Anterior cingulate cortex (tissue), 58 donors: ENCODE measurements around the gene MRPS2.
"Not testable (repeated sequence)": the region's sequence is repeated elsewhere in the genome, so short reads cannot be mapped to it uniquely, and the experiment has no call there.

ENCODE experiments used
- DNase-seq, 58 donors: peaks; one replicate each; lab custom pipeline; 2025; lab: John Stamatoyannopoulos, UW

Gene MRPS2

DNA sequence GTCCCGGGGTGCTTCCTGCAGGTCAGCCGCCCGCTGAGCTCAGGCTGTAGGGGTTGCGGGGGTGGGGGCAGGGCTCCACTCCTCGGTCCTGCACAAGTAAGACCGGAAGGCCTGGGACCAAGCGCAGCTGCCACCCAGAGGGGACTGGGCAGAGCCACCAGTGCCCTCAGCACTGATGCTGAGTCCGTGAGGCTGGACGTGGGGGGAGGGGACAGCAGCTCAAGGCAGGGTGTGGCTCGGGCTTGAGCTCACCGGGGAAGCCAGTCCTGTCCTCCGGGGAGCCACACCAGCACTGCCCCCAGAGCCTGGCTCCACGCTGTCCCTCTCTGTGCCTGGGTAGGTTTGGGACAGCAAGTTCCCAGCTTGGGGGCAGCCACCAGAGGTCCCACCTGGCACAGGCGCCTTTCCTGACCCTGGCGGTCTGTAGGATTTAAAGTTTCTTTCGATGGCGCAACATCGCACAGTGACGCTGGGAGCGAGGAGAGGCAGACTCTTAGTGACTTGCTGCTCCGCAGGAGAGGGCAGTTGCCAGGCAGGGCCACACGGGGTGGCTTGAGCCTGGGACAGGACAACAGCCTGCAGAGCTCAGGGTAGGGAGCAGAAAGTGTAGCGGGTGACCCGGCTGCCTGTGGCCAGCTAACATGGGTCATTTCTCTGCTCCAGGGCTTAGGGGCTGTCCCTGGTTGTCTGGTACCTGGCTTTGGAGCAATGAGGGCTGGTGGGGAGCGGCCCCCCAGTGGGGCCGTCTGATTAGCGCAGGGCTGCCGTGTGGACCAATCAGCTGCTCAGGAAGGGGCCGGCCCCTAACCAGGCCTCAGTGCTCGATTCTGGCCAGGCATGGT lies 26.5 kb downstream of the MRPS2 start:
- DNase-seq = no peak

GRCh38 chr9:135528842-135529435 lies 28.5 kb downstream of the MRPS2 start:
- not testable (repeated sequence) for DNase-seq

DNA sequence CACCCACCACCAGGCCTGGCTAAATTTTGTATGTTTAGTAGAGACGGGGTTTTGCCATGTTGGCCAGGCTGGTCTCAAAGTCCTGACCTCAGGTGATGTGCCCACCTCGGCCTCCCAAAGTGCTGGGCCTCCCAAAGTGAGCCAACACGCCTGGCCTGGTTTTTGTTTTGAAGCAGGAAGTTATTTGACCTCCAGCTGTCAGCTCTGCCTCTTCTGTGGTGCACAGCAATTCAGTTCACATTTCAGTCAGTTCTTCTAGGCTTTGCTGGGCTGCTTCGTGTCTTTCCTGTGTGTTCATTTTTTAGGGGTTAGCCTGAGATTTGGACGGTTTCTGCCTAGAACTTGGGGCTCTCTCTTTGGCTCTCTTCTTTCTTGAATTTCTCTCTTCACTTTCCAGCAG lies 29.7 kb downstream of the MRPS2 start:
- no peak for DNase-seq

- DNase-seq = no peak
Measured at GRCh38 chr9:135531096-135531495, 30.6 kb downstream of the MRPS2 start.

DNA sequence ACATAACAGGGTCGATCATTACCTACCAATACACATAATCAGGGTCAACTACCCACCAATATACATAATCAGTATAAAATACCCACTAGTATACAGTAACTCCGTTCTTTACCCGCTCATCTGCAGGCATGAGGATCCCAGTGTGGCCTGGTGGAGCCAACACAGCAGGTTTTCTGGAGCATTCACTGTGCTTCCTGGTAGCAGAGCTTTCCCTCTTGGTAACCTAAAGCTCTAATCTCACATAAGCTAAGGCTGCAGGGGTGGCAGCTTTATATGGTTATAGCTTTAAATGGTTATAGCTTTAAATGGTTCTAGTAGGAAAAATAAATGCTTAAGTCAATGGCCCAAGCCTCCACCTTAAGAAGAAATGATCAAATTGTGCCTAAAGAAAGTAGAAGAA lies 32.6 kb downstream of the MRPS2 start:
- peak in 1 of 58 donors; percentile 6 for DNase-seq

DNA sequence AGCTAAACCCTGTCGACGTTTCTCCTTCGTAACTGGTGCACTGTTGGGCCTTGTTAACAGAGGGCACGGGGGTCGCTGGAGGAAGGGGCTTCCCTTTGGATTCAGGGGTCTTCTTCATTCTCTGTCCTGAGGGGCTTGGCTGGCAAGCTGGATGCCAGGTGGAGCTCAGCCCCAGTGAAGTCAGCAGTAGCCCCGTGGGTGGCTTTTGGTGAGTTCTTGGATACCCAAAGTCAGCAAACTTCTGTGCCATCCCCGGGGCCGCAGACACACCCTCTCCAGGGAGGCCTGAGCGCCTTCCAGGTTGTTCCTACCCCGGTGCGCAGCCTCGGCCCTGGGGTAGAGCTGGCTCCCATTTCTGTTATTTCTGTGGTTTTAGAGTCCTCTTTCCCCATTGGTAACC lies 33.2 kb downstream of the MRPS2 start:
- no peak for DNase-seq

- not testable (repeated sequence) for DNase-seq
Measured at GRCh38 chr9:135534192-135534711, 33.8 kb downstream of the MRPS2 start.

DNA sequence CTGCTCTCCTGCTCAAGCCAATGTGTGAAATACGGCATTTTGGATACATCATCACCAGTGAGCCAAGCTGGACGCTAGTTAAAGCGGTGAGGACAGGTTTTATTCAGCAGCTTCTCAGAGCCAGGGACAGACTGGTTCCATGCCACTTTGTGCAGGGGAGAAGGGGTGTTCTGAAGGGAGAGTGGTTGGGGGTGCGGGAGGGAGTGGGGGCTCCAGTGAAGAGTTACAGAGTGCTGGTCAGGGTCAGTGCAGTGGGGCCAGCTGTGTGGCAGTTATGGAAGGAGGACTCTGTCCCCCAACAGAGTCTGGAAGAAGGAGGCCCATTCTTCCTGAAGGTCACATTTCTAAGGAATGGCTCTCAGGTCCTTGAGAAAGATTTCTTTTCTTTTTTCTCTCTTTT lies 34.3 kb downstream of the MRPS2 start:
- DNase-seq = not testable (repeated sequence)

GRCh38 chr9:135535631-135536030 lies 35.1 kb downstream of the MRPS2 start:
- DNase-seq = not testable (repeated sequence)

DNA sequence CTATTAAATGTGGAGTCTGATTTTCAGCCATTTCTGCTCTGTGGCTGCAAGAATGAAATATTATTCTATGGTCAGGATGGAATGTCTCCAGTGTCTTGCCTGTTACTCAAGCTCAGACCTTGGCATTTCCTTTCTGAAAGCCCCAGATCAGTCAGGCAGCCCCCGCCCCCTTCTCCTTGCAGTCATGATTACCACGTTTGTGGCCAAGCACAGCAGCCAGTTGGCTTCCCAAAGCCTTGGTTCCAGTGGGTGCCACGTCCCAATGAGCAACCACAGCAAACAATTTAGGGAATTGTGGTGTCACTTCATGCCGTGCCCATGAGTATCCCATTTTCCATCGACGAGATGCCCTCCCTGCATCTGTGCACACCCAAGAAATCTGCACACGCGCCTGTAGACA lies 35.7 kb downstream of the MRPS2 start:
- no peak for DNase-seq

DNA sequence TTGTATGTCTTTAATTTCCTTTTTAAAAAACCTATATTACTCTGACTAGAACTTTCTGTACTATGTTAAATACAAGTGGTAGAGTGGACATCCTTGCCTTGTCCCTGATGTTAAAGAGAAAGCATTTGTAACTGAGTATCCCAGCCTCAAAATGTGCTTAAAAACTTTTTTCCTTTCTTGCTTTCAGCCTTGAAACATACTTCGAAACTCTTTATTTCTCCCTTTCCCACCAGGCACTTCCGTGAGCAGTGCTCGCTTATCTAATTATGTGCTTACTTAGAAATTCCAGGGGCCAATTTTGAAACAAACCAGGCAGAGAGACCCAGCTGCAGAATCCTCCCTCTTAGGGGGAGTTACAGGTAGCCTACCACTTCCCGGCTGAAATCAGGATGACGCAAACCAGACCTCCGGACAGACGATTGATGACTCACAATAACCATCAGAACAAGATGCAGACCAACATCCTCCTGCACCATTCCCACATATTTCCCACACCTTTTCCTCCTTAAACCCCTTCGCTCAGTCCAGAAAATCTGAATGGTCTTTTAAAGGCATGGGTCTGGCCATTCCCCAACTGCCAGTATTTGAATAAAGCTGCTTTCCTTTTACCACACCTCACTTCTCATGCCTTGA lies 42.9 kb downstream of the MRPS2 start:
- DNase-seq = not testable (repeated sequence)

DNA sequence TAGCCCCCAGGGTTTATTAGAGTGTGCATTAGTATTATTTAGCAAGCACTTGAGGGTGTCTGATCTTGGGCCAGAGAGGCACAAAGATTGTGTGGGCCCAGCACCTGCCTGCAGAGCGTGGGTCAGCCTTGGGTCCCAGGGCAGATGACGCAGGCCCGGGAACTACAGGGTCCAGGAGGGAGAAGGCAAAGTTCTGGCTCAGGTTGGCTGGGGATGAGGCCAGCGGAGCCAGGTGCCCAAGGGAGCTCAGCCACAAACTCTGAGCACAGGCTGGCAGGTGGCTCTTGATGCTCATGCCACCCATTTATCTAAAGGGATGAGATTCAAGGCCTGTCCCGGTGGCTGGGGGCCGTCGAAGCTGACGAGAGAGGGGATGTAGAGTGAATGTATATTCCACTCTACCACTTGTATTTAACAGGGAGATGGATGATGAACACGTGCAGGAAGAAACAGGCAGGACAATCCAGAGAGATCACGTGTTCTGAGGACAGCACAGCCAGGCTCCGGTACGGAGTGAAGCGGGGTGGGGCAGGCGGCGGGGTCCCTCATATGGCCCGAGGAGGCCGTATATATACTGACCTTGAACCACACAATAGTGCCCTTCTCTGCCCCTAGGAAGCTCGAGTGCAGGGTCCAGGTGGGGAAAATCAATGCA lies 44.6 kb downstream of the MRPS2 start:
- no peak for DNase-seq

DNA sequence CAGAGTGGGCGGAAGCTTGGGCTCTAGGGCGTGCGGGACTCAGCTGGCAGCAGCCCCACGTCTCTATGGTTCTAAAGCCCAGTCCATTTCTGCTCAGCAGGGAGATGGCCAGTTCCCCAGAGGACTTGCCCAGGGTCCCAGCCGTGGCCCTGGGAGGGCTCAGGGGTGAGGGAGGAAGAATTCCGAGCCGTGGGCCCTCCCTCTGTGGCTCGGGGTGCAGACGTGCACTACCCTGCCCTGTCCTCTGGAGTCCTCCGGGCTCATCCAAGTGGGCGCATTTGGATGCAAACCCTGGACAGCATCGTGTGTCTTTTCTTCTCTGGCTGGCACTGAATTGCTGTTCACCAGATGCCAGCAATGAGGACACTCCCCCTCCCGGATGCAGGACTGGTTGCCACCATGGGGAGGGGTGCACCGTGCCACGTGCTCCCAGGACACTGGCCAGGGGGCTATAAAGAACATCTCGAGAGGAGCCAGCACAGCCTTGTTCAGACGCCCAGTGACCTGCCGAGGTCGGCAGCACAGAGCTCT lies 45.2 kb downstream of the MRPS2 start, which contains the start of gene OBP2A:
Gene OBP2A (plus strand): TSS at position 481 of the 531 bp plus-strand sequence. CDS start 55 bp downstream, outside the sequence.
- not testable (repeated sequence) for DNase-seq

DNA sequence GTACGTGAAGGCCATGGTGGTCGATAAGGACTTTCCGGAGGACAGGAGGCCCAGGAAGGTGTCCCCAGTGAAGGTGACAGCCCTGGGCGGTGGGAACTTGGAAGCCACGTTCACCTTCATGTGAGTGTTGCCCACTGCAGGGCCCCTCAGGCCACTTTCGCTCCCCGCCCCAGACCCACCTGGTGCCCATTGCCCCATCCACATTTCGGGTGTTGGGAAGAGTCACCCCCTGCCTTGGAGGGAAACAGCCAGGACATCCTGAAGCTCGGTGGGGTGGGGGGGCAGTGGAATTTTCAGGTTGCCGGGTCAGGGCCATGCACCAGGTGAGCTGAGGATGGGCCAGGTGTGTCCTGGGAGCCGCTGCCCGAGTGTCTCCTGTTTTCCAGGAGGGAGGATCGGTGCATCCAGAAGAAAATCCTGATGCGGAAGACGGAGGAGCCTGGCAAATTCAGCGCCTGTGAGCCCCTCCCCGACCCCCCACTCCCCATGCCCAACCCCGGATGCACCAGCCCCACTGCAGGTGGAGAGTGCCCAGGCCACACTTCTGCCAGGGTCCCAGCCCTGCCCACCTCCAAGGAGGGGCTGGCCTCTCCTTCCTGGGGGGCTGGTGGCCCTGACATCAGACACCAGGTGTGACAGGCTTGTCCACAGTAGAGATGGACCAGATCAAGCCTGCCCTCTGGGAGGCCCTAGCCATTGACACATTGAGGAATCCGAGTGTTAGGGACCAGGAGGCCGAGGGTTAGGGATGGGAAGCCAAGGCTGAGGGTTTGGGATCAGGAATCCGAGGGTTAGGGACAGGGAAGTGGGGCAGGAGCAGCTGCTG lies 46.5 kb downstream of the MRPS2 start:
- DNase-seq = not testable (repeated sequence)

- DNase-seq = no peak
Measured at GRCh38 chr9:135547756-135548736, 47.6 kb downstream of the MRPS2 start.

DNA sequence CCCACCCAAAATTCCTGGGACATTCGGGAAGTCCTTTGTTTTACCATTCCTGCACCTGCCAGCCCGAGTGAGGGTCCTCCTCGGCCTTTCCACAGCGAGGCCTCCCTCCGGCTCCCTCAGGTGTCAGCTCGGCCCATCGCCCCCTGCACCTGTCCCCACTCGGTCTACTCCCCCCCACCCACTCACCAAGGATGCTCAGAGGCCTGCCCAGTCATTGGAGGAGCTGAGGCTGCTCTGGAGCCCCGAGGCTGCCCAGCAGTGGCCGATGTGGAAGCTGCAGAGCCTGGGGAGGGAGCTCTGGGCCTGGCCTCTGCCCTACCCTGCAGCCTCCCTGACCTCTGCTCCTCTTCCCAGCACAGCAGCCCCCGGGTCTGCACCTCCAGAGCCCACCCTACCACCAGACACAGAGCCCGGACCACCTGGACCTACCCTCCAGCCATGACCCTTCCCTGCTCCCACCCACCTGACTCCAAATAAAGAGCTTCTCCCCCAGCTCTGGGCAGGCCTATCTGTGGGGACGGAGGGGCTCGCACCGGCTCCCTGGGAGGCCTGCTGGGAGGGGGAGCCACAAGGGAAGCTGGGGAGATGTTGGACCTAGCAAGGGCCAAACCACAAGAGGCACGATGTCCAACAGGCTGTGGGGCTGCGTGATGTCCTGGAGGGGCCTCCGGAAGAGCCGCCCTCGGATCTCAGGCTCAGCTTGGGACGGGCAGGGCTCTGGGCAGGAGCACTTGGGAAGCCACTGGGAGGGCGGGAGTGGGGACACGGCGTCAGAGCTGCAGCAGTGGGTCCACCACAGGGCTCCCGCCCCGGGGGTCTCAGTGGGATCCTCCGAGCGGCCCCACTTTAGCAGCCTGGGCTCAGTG lies 49.2 kb downstream of the MRPS2 start:
- DNase-seq = not testable (repeated sequence)

- no peak for DNase-seq
Measured at GRCh38 chr9:135550344-135550918, 49.9 kb downstream of the MRPS2 start.
